ENCODE data around the gene DLX2. TPM values are rescaled to one million over a fixed set of nuclear protein-coding genes. Genes with fewer than 3 reads are reported as not detected.

DLX2 gene
- total and polyA plus RNA-seq, 2 of the 13 experiments (the other 11 are each of a cell fraction or from before 2014, with no cell fraction given) = 0.07 to 0.15 TPM

DNA sequence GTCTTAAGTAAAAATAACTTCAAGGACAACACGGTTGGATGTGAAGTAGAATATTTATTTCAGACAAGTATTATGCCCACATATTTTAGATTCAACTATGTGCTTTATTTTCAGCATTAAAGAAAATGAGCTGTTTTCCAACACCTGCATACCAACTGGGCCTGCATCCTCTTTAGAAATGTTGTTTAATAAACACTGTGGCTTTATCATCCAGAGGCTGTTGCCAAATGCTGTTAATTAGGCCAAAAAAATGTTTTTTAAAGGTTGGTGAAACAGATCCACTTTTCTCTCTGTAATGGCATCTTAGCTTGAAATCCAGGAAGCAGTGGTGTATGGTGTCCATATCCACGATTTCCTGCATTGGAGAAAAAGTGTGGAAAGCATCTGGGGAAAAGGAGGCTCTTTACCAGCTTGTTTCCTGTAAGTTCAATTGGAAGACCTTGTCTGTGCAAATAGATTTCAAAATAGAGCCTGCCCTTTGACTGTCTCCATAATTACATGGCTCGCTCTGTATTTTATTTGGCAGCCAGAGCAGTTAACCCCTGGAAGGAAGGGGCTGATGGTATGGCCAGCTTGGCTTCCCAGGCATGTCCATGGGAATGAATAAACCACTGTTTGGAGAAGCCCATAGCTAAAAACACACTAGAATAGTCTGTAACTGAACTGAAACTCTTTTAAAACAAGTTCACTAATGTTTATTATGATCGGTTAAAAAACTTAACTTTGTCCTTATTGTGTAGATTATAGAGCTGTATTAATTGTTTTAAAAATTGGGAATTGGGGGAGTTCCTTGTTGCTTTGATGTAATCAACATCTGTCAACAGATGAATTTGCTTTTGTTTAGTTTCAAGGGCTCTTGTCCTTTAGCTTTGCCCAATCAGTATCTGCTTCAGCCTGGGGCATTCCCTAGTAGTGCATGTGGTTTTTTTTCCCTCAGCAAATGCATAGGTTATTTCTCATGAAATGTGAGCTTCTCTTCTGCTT is 50.4 kb downstream of the DLX2 start (continued):
- TF ChIP-seq ZSCAN25 (CRISPR knock-in tag; IDR thresholded peaks at IDR 0.05) (no peak), TBX2 (CRISPR knock-in tag; IDR thresholded peaks at IDR 0.05; ENCODE audit: borderline replicate concordance) (peak; percentile 88), XBP1 (CRISPR knock-in tag; IDR thresholded peaks at IDR 0.05) (no peak), EED (CRISPR knock-in tag; IDR thresholded peaks at IDR 0.05) (no peak), ZNF564 (CRISPR knock-in tag; IDR thresholded peaks at IDR 0.05) (peak; percentile 62; the same call in 1 of the 2 replicates), SOX6 (IDR thresholded peaks at IDR 0.05) (no peak), SOX6 (CRISPR knock-in tag; IDR thresholded peaks at IDR 0.05) (peak; percentile 95), ONECUT2 (CRISPR knock-in tag; IDR thresholded peaks at IDR 0.05) (peak; percentile 78; the same call in 1 of the 2 replicates), ZNF333 (CRISPR knock-in tag; IDR thresholded peaks at IDR 0.05; ENCODE audit: borderline replicate concordance) (no peak), PRPF4 (IDR thresholded peaks at IDR 0.05; ENCODE audit: low read depth, low read length, poor library complexity, severe bottlenecking) (no peak), HOXD1 (CRISPR knock-in tag; IDR thresholded peaks at IDR 0.05) (peak; percentile 81; the same call in 1 of the 2 replicates), NFE2 (CRISPR knock-in tag; IDR thresholded peaks at IDR 0.05) (no peak), ZNF879 (CRISPR knock-in tag; IDR thresholded peaks at IDR 0.05) (no peak; the same call in 1 of the 2 replicates), ZGPAT (CRISPR knock-in tag; IDR thresholded peaks at IDR 0.05) (peak; percentile 95), MTA1 (CRISPR knock-in tag; IDR thresholded peaks at IDR 0.05; ENCODE audit: borderline replicate concordance) (no peak), MED13 (CRISPR knock-in tag; IDR thresholded peaks at IDR 0.05) (peak; percentile 39; the same call in 1 of the 2 replicates), ZNF83 (CRISPR knock-in tag; IDR thresholded peaks at IDR 0.05; ENCODE audit: borderline replicate concordance) (no peak), ZNF781 (CRISPR knock-in tag; IDR thresholded peaks at IDR 0.05; ENCODE audit: borderline replicate concordance, not compliant biosample characterization) (no peak), YY1 (IDR thresholded peaks at IDR 0.05; ENCODE audit: insufficient read depth, insufficient replicate concordance, low read depth, low read length) (no peak), IRF9 (CRISPR knock-in tag; IDR thresholded peaks at IDR 0.05; ENCODE audit: borderline replicate concordance) (no peak), ZBTB7B (CRISPR knock-in tag; IDR thresholded peaks at IDR 0.05) (peak; percentile 94), POLR2AphosphoS5 (IDR thresholded peaks at IDR 0.05; ENCODE audit: low read depth, low read length) (no peak), CREB1 (IDR thresholded peaks at IDR 0.05) (no peak), CREB1 (CRISPR knock-in tag; IDR thresholded peaks at IDR 0.05) (peak; percentile 82)
- TF ChIP-seq, protein P1, sequence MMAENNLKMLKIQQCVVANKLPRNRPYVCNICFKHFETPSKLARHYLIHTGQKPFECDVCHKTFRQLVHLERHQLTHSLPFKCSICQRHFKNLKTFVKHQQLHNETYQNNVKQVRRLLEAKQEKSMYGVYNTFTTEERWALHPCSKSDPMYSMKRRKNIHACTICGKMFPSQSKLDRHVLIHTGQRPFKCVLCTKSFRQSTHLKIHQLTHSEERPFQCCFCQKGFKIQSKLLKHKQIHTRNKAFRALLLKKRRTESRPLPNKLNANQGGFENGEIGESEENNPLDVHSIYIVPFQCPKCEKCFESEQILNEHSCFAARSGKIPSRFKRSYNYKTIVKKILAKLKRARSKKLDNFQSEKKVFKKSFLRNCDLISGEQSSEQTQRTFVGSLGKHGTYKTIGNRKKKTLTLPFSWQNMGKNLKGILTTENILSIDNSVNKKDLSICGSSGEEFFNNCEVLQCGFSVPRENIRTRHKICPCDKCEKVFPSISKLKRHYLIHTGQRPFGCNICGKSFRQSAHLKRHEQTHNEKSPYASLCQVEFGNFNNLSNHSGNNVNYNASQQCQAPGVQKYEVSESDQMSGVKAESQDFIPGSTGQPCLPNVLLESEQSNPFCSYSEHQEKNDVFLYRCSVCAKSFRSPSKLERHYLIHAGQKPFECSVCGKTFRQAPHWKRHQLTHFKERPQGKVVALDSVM (CRISPR knock-in tag; IDR thresholded peaks at IDR 0.05) = peak; percentile 61; the same call in 1 of the 2 replicates
